GM20431 (cell line): ENCODE results near the gene SAFB2.

Source experiments
- in situ Hi-C: fragments of 300-500 bp; cut with MseI, MboI; formaldehyde crosslinking; loops from one replicate; pipeline ENCODE4 v1.15.0; 2020; ENCODE audit warnings: low sequenced_read_pairs; ENCODE audit not compliant: unreplicated experiment

The SAFB2 gene

GRCh38 chr19:5622465-5623396, at the start of gene SAFB2, which contains the start of gene SAFB:
SAFB2 (minus strand) TSS chr19:5622776; CDS start chr19:5622715, 61 bp downstream.
SAFB (plus strand) TSS chr19:5623083; CDS start chr19:5623206, 123 bp downstream.
- in situ Hi-C loops: no loop called here

GRCh38 chr19:5671600-5671999, 49.0 kb upstream of the SAFB2 start:
- in situ Hi-C loops: no loop called here

- in situ Hi-C loops: no loop called here
Measured at GRCh38 chr19:5669212-5669611, 46.6 kb upstream of the SAFB2 start.

DNA sequence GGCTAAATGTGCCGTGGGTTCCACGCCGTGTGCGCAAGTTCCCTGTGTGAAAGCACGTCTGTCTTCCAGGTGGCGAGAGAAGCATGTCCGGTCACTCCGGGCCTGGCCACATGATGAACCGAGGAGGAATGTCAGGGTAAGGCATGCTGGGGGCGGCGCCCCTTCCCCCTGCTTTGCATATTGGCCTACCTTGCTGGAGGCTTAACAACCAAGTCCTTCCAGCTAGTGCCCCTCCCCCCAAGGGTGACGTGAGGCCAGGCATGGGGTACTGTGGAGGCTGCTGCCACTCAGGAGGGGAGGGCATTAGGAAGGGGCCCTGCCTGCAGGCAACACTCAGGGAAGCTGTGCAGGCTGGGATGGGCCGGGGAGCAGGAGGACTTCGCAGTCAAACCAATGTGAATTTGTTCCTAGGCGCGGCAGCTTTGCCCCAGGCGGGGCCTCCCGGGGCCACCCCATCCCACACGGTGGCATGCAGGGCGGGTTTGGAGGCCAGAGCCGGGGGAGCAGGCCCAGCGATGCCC, 45.2 kb upstream of the SAFB2 start:
- in situ Hi-C loops: no loop called here

DNA sequence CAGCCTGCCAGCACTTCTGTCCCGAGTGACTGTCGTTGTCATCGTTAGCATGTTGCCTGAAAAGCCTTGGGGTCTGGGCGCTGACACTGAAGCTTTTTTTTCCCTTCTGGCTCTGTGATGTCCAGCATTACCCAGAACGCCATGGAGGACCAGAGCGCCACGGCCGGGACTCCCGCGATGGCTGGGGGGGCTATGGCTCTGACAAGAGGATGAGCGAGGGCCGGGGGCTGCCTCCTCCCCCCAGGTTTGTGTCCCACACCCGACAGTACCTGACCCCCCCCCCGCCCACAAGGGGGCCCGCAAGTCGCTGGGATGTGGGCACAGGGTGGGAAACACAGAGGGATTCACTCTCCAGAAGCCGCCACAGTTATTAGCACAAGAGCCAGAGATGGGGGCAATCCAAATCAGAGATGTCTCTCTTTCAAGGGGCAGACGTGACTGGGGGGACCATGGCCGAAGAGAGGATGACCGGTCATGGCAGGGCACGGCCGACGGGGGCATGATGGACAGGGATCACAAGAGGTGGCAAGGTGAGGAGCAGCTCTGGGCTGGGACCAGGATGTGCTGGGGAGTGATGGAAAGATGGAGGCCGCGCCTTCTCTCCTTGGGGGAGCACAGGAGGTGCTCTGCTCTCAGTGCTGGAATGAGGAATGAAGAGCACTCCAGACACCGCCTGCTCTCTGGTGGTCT, 44.5 kb upstream of the SAFB2 start:
- in situ Hi-C loops: no loop called here

GRCh38 chr19:5665781-5666513, 43.4 kb upstream of the SAFB2 start:
- in situ Hi-C loops: no loop called here

- in situ Hi-C loops: no loop called here
Measured at GRCh38 chr19:5664515-5664914, 41.9 kb upstream of the SAFB2 start.

DNA sequence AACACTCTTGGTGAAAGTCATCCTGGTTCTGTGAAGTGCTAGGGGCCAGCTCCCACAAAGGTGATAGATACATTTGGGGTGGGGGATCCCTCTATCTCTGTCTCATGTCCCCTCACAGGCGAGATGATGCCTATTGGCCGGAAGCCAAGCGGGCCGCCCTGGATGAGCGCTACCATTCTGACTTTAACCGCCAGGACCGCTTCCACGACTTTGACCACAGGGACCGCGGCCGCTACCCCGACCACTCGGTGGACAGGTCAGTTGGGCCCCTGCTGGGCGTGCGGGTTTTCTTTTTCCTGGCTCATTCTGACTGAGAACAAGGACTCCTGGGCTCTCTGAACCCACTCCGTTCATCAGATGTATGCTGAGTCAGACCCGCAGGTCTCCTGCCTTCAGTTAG, 41.3 kb upstream of the SAFB2 start:
- in situ Hi-C loops: no loop called here

DNA sequence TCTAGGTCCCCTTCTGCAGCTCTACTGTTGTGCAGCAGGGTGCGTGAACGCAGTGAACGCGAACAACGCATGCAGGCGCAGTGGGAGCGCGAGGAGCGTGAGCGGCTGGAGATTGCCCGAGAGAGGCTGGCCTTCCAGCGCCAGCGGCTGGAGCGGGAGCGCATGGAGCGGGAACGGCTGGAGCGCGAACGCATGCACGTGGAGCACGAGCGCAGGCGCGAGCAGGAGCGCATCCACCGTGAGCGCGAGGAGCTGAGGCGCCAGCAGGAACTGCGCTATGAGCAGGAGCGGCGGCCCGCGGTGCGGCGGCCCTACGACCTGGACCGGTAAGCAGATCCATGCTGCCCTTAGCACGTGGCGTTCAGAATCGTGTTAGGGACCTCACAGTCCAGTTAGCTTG, 38.9 kb upstream of the SAFB2 start:
- in situ Hi-C loops: no loop called here

- in situ Hi-C loops: no loop called here
Measured at GRCh38 chr19:5655412-5655811, 32.8 kb upstream of the SAFB2 start.

GRCh38 chr19:5654931-5655330, 32.4 kb upstream of the SAFB2 start:
- in situ Hi-C loops: no loop called here

DNA sequence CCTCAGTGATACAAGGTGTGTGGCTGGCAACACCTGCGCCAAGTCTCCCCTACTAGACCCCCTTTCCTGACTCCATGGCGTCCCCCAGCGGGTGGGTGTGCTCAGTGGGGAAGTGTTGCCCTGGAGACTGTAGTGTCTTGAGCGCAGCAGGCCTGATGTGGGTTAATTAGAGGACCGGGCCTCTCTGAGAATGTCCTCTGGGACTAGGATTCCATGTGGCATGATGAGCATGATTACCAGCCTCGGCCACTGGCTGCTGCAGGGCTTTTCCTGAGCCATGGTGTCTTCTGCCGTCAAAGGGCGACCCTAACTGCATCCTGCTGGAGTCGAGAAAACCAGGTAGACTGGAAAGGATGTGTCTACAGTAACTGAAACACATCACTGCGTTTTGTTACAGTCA, 29.7 kb upstream of the SAFB2 start:
- in situ Hi-C loops: no loop called here

GRCh38 chr19:5651361-5651760, 28.8 kb upstream of the SAFB2 start:
- in situ Hi-C loops: no loop called here

- in situ Hi-C loops: no loop called here
Measured at GRCh38 chr19:5648464-5648863, 25.9 kb upstream of the SAFB2 start.

DNA sequence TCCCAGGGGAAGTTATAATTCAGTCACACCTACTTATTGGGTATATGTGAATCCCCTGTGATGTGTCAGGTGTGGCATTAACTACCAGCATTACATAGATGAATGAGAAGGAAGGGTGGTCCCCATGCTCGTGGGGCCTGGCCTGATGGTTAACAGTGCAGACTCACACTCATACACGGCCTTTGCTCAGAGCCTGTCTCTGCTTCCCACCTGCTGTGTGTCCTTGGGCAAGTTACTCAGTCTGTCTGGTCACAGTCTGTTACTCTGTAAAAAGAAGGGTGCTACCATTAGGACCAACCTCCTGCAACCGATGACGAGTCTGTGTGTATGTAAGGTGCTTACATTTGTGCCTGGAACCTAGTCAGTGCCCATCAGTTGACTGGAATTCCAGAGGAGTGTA, 24.1 kb upstream of the SAFB2 start:
- in situ Hi-C loops: no loop called here

GRCh38 chr19:5645409-5645808, 22.8 kb upstream of the SAFB2 start:
- in situ Hi-C loops: no loop called here

DNA sequence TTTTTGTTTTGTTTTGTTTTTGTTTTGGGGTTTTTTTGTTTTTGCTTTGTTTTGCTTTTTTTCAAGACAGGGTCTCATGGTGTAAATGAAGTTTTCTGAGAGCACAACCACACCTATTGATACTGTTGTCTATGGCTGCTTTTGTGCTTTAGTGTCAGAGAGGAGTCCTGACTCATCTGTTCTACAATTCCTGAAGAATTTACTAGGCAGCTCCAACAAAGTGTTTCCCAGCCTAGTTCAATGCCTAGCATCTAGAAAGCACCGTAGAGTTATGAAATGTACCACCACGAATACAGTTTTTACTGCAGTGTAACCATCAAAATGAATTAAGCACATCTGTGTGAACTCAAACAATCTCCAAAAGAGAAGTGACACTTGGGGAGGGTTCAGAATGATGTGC, 21.5 kb upstream of the SAFB2 start:
- in situ Hi-C loops: no loop called here

DNA sequence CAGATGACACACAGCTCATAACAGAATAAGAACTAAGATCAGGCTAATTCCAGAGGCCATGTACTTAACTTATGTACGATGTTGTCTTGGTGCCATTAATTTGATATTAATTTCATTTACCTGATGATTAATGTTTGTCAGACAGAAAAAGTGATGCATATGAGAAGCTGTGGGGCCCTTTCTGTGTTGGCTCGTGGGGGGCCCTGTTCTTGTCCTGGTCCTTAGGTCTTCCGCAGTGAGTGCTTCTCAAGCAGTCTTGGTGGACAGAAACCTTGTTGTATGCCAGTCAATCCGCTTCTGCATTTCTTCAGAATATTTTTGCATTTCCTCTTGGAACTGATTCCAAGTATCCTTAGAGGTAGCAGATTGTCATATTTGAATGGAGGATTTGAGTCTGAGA, 20.5 kb upstream of the SAFB2 start:
- in situ Hi-C loops: no loop called here

GRCh38 chr19:5642204-5642603, 19.6 kb upstream of the SAFB2 start:
- in situ Hi-C loops: no loop called here

DNA sequence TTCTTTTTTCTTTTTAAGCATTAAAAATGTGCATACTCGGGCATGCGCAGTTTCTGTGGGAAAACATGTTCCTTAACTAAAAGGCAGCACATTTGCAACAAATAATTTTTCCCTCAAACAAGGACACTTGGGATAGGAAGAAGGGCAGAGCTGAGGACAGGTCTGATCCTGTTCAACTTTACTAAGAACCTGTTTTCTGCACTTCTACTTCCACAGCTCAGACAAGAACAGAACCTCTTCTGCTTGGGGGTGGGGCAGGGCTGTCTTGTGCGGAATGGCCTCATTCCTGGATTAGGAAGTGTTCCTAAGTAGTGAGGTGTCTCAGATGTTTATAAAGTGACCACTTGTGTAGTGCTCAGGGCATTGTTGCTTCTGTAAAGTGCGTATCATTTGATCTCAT, 18.6 kb upstream of the SAFB2 start:
- in situ Hi-C loops: no loop called here
